CD14-positive monocyte (primary cell): ENCODE data around the gene SHB. TPM values are rescaled to one million over a fixed set of nuclear protein-coding genes. Genes with fewer than 3 reads are reported as not detected.
A peak's percentile ranks its signal among the peaks of the same experiment; 100 is the strongest.

ENCODE experiments used
- DNase-seq, 3 donors: peaks; one replicate each; pipeline ENCODE4 v3.0.0-alpha.2; 2011 to 2022
- H2AFZ ChIP-seq: 2 replicates; pipeline ENCODE4 v1.6.0; 2012; ENCODE audit warnings: mild to moderate bottlenecking, low read depth, low read length, inconsistent platforms; ENCODE audit not compliant: insufficient read depth, poor library complexity, severe bottlenecking
- H3K27ac ChIP-seq, 2 donors: 1 replicate in 1 of 2; 2 replicates in 1 of 2; pipeline ENCODE4 v1.5.1; 2012 to 2013; ENCODE audit warnings: low read length in 2 of 2, control low read depth in 1 of 2, inconsistent platforms in 1 of 2, low read depth in 1 of 2, mild to moderate bottlenecking in 1 of 2
- H3K27me3 ChIP-seq, 2 donors: one replicate each; pipeline versions ENCODE4 v1.6.0 to v1.6.1; 2011 to 2013; ENCODE audit warnings: low read length in 2 of 2; ENCODE audit not compliant: control insufficient read depth in 2 of 2, insufficient read depth in 2 of 2
- H3K36me3 ChIP-seq, 2 donors: replicated peaks in 1 of 2; 1 replicate in 1 of 2; 2 replicates in 1 of 2; pipeline versions ENCODE4 v1.5.1 to v1.6.1; 2012 to 2013; ENCODE audit warnings: low read length in 2 of 2, control low read depth in 1 of 2, inconsistent platforms in 1 of 2, mild to moderate bottlenecking in 1 of 2; ENCODE audit not compliant: insufficient read depth in 2 of 2, control insufficient read depth in 1 of 2
- H3K4me1 ChIP-seq, 2 donors: 1 replicate in 1 of 2; 2 replicates in 1 of 2; pipeline versions ENCODE4 v1.5.1 to v1.6.1; 2012 to 2013; ENCODE audit warnings: low read length in 2 of 2, control low read depth in 1 of 2, inconsistent platforms in 1 of 2, mild to moderate bottlenecking in 1 of 2, moderate library complexity in 1 of 2; ENCODE audit not compliant: insufficient read depth in 2 of 2, control insufficient read depth in 1 of 2
- H3K4me2 ChIP-seq: replicated peaks from 2 replicates; pipeline ENCODE3; 2012; ENCODE audit warnings: low read length, moderate library complexity, mild to moderate bottlenecking; ENCODE audit not compliant: poor library complexity, severe bottlenecking; ENCODE audit errors: extremely low read depth
- H3K4me3 ChIP-seq, 3 experiments: fragments of 200-600 bp in 1 of 3; sonication (generic) in 1 of 3; replicated peaks in 1 of 3; 1 replicate in 2 of 3; 2 replicates in 1 of 3; pipeline ENCODE4 v1.5.1; 2011 to 2013; ENCODE audit warnings: low read length in 3 of 3, mild to moderate bottlenecking in 3 of 3, control low read depth in 2 of 3, low read depth in 2 of 3, inconsistent platforms in 1 of 3, moderate library complexity in 1 of 3
- H3K79me2 ChIP-seq: 2 replicates; pipeline ENCODE4 v1.6.0; 2012; ENCODE audit warnings: mild to moderate bottlenecking, control low read depth, inconsistent platforms, low read length, moderate library complexity; ENCODE audit not compliant: insufficient read depth
- H3K9ac ChIP-seq: 2 replicates; pipeline ENCODE4 v1.6.0; 2017; ENCODE audit warnings: low read length, mild to moderate bottlenecking; ENCODE audit not compliant: insufficient read depth, poor library complexity, severe bottlenecking
- H3K9me3 ChIP-seq, 2 donors: replicated peaks in 1 of 2; 1 replicate in 1 of 2; 2 replicates in 1 of 2; pipeline versions ENCODE4 v1.5.1 to v1.6.1; 2012 to 2013; ENCODE audit warnings: low read length in 2 of 2, control low read depth in 1 of 2; ENCODE audit not compliant: control insufficient read depth in 1 of 2, insufficient read depth in 1 of 2
- H4K20me1 ChIP-seq: 2 replicates; pipeline ENCODE4 v1.6.0; 2012; ENCODE audit warnings: mild to moderate bottlenecking, low read length, control low read depth, moderate library complexity; ENCODE audit not compliant: insufficient read depth
- H3K27ac Mint-ChIP-seq, 7 donors: one replicate each; pipeline ENCODE4 v1.8.0; 2020; ENCODE audit warnings: mild to moderate bottlenecking in 7 of 7, mixed read lengths in 7 of 7, moderate library complexity in 6 of 7, inconsistent platforms in 2 of 7
- H3K27me3 Mint-ChIP-seq, 3 donors: one replicate each; pipeline ENCODE4 v1.8.0; 2021 to 2022; ENCODE audit warnings: low read depth in 3 of 3, mild to moderate bottlenecking in 3 of 3, mixed read lengths in 3 of 3, moderate library complexity in 3 of 3, inconsistent platforms in 1 of 3
- H3K36me3 Mint-ChIP-seq, 2 donors: one replicate each; pipeline ENCODE4 v1.8.0; 2020; ENCODE audit warnings: mixed read lengths in 2 of 2, inconsistent platforms in 1 of 2, mild to moderate bottlenecking in 1 of 2
- H3K4me1 Mint-ChIP-seq: one replicate; pipeline ENCODE4 v1.8.0; 2020; ENCODE audit warnings: mild to moderate bottlenecking, mixed read lengths
- H3K4me3 Mint-ChIP-seq, 2 donors: one replicate each; pipeline ENCODE4 v1.8.0; 2020; ENCODE audit warnings: mild to moderate bottlenecking in 2 of 2, mixed read lengths in 2 of 2, moderate library complexity in 1 of 2
- H3K9me3 Mint-ChIP-seq, 7 donors: one replicate each; pipeline ENCODE4 v1.8.0; 2020 to 2022; ENCODE audit warnings: mixed read lengths in 7 of 7, mild to moderate bottlenecking in 6 of 7, moderate library complexity in 6 of 7, inconsistent platforms in 2 of 7
- CTCF ChIP-seq: fragments of 200-600 bp; IDR thresholded peaks from one replicate; pipeline ENCODE4 v1.8.0; 2022; ENCODE audit warnings: antibody characterized with exemption, mild to moderate bottlenecking
- WGBS: methylation state at CpG from one replicate; pipeline ENCODE4 v1.1.5; 2013; ENCODE audit warnings: missing lambda C conversion rate; ENCODE audit not compliant: insufficient coverage; 5-methylcytosine and 5-hydroxymethylcytosine counted together
- intact Hi-C, 2 donors: fragments of 100-400 bp; cut with micrococcal nuclease; formaldehyde crosslinking; loops; one replicate each; pipeline versions ENCODE4 v1.15.0 to v1.15.1; 2023
- polyA plus RNA-seq, 3 donors: library from polyadenylated mRNA; depleted of rRNA in 1 of 3; unstranded in 2 of 3; stranded (reverse) in 1 of 3; fragments of 300-500 nt in 2 of 3; fragments of >200 nt in 1 of 3; fragmentation: Illumina TruSeq in 2 of 3; gene quantifications; 1 replicate in 2 of 3; 2 replicates in 1 of 3; pipeline ENCODE4 v1.2.3, GENCODE V29; 2012 to 2021

SHB gene
- polyA plus RNA-seq, 3 donors, result 0.27 to 1.3 (median 0.31) TPM

- Mint-ChIP-seq H3K27me3 (peaks cover 0 to 1% (median 0%) of the 10 kb centered on the region in 3 donors), H3K36me3 (peaks cover 43 to 51% of the 10 kb centered on the region in 2 donors), H3K4me1 (peaks cover 11% of the 10 kb centered on the region), H3K27ac (no peak overlapping the region), H3K9me3 (no peaks in the 10 kb centered on the region), H3K4me3 (no peak overlapping the region)
- H2AFZ ChIP-seq, result no peak overlapping the region
- H3K36me3 ChIP-seq, result peaks cover 40 to 57% of the 10 kb centered on the region in 2 donors
- no peaks in the 10 kb centered on the region for H3K9me3 ChIP-seq
- no peaks in the 10 kb centered on the region for H3K27me3 ChIP-seq
- intact Hi-C loops, result no loop called here
- H3K9ac ChIP-seq, result no peak overlapping the region
- peaks cover 7% of the 10 kb centered on the region for H4K20me1 ChIP-seq
- DNase-seq, result no peak
- no peak overlapping the region for H3K27ac ChIP-seq
- H3K79me2 ChIP-seq, result peaks cover 43% of the 10 kb centered on the region
- peaks cover 9 to 19% of the 10 kb centered on the region in 2 donors for H3K4me1 ChIP-seq
- no peak overlapping the region for H3K4me2 ChIP-seq
- no peak for TF ChIP-seq CTCF
- WGBS, result 88% methylated on average over 1 of the region's 2 CpGs
- H3K4me3 ChIP-seq, result no peak overlapping the region
Observed at GRCh38 chr9:37899041-37899440, 170.0 kb downstream of the SHB start.

- no CpG with 5 or more reads among the region's 2 CpGs for WGBS
- H3K36me3 Mint-ChIP-seq, result peaks cover 54 to 65% of the 10 kb centered on the region in 2 donors
- TF ChIP-seq CTCF, result no peak
- H3K27ac Mint-ChIP-seq, result peak overlapping the region in 1 of 7 donors; percentile 8
- Histone ChIP-seq H3K4me1 (peaks cover 1 to 7% of the 10 kb centered on the region in 2 donors), H3K27ac (no peak overlapping the region), H3K79me2 (peaks cover 39% of the 10 kb centered on the region), H3K36me3 (peaks cover 48 to 70% of the 10 kb centered on the region in 2 donors), H3K4me2 (no peak overlapping the region), H3K9me3 (no peaks in the 10 kb centered on the region), H3K9ac (no peak overlapping the region), H3K4me3 (no peak overlapping the region), H3K27me3 (no peaks in the 10 kb centered on the region), H4K20me1 (peaks cover 7% of the 10 kb centered on the region), H2AFZ (no peak overlapping the region)
- no peak overlapping the region for H3K4me3 Mint-ChIP-seq
- no peaks in the 10 kb centered on the region for H3K9me3 Mint-ChIP-seq
- intact Hi-C loops, result no loop called here
- peaks cover 0 to 1% (median 0%) of the 10 kb centered on the region in 3 donors for H3K27me3 Mint-ChIP-seq
- H3K4me1 Mint-ChIP-seq, result peaks cover 3% of the 10 kb centered on the region
- no peak for DNase-seq
Observed at GRCh38 chr9:37897665-37898064, 171.4 kb downstream of the SHB start.
